NOMO-1 (cell line): ENCODE data around the gene WDR18.
A peak's percentile ranks its signal among the peaks of the same experiment; 100 is the strongest.

ENCODE experiments used
- DNase-seq, 2 experiments: peaks; one replicate each; lab custom pipeline; 2025; ENCODE audit not compliant: unreplicated experiment in 2 of 2; lab: John Stamatoyannopoulos, UW

WDR18 gene

GRCh38 chr19:984165-984967 lies at the start of gene WDR18:
TSS of gene WDR18 (plus strand) at chr19:984345. CDS start at chr19:984354, 9 bp downstream.
- DNase-seq, result peak; percentile 76 to 90

- no peak for DNase-seq
Observed at GRCh38 chr19:934865-935479, 49.2 kb upstream of the WDR18 start.

- DNase-seq, result no peak
Observed at GRCh38 chr19:936175-936546, 48.0 kb upstream of the WDR18 start.

- no peak for DNase-seq
Observed at GRCh38 chr19:937259-937694, 46.9 kb upstream of the WDR18 start.

GRCh38 chr19:938233-938923 lies 45.8 kb upstream of the WDR18 start:
- no peak for DNase-seq

- no peak for DNase-seq
Observed at GRCh38 chr19:939439-939838, 44.7 kb upstream of the WDR18 start.

- DNase-seq, result no peak
Observed at GRCh38 chr19:939922-940321, 44.2 kb upstream of the WDR18 start.

- no peak for DNase-seq
Observed at GRCh38 chr19:940591-941291, 43.4 kb upstream of the WDR18 start.

- DNase-seq, result no peak
Observed at GRCh38 chr19:941292-942132, 42.6 kb upstream of the WDR18 start.

GRCh38 chr19:942133-942645 lies 42.0 kb upstream of the WDR18 start:
- no peak for DNase-seq

GRCh38 chr19:943551-944170 lies 40.5 kb upstream of the WDR18 start:
- DNase-seq, result no peak

- DNase-seq, result no peak
Observed at GRCh38 chr19:944171-944567, 40.0 kb upstream of the WDR18 start.

GRCh38 chr19:944663-945241 lies 39.4 kb upstream of the WDR18 start:
- no peak for DNase-seq

- DNase-seq, result no peak
Observed at GRCh38 chr19:945401-946252, 38.5 kb upstream of the WDR18 start.

GRCh38 chr19:947090-947706 lies 36.9 kb upstream of the WDR18 start:
- DNase-seq, result no peak

- peak; percentile 82 to 85 for DNase-seq
Observed at GRCh38 chr19:947707-948539, 36.2 kb upstream of the WDR18 start.
